Measurements from ENCODE around the gene KLRC2.

KLRC2 gene

DNA sequence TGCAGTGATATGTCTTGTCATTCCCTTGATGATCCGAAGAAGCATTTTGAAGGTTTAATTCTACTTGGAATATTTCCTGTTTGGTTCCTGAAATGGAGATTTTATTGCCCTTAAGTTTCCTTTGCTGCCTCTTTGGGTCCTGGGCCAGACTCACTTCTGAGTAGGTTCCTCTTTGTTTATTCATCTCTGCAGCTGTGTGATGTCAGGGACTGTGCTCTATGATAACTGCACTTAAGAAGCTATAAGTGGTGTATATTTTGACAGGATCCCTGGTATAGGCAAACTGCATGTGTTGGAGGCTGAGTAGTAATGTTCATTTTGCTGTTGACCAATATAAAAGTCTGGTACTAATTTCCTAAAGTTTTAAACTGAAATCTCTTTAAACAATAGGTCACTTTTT lies 26.4 kb downstream of the KLRC2 start, which contains the start of gene KLRC4:
Gene KLRC4 (minus strand): TSS at position 366 of the 400 bp plus-strand sequence. CDS start 182 bp downstream, at position 184.
- Histone ChIP-seq H3K79me1 (ENCODE audit: low read length) (peaks cover 3% of the 10 kb centered on the region), H2BK12ac (ENCODE audit: low read length) (no peak within 1 kb of the TSS), H3K14ac (ENCODE audit: low read length) (no peak within 1 kb of the TSS), H2AFZ (ENCODE audit: insufficient read depth, low read length, poor library complexity) (no peak within 1 kb of the TSS), H2AK5ac (ENCODE audit: low read length) (no peak within 1 kb of the TSS), H3K4ac (ENCODE audit: low read depth, low read length) (no peak within 1 kb of the TSS), H3K9ac (ENCODE audit: low read length) (no peak within 1 kb of the TSS), H3K9me3 (ENCODE audit: insufficient read depth, low read depth, low read length) (no peaks in the 10 kb centered on the region), H3K4me2 (ENCODE audit: low read length) (no peak within 1 kb of the TSS), H3K4me1 (ENCODE audit: control insufficient read depth in 1 of 2, insufficient read depth in 2 of 2, low read length in 2 of 2) (no peaks in the 10 kb centered on the region), H3K4me3 (ENCODE audit: low read depth, low read length) (no peak within 1 kb of the TSS), H3K79me2 (ENCODE audit: control insufficient read depth, insufficient read depth, low read length, poor library complexity) (no peaks in the 10 kb centered on the region), H4K8ac (ENCODE audit: low read depth, low read length) (no peak within 1 kb of the TSS), H3K27me3 (ENCODE audit: insufficient read depth, low read length) (no peaks in the 10 kb centered on the region), H3K36me3 (ENCODE audit: control insufficient read depth in 1 of 2, insufficient read depth in 2 of 2, low read length in 2 of 2) (peaks cover 0 to 3% of the 10 kb centered on the region in 2 experiments), H4K12ac (ENCODE audit: low read depth, low read length) (no peak within 1 kb of the TSS), H4K91ac (ENCODE audit: low read depth, low read length) (no peak within 1 kb of the TSS), H2BK5ac (ENCODE audit: low read depth, low read length, poor library complexity) (no peak within 1 kb of the TSS), H2BK120ac (ENCODE audit: insufficient read depth, low read length, poor library complexity) (no peak within 1 kb of the TSS), H3K18ac (ENCODE audit: low read length) (no peak within 1 kb of the TSS), H3K23ac (ENCODE audit: low read length) (no peak within 1 kb of the TSS), H3K27ac (ENCODE audit: low read depth, low read length) (no peak within 1 kb of the TSS)
- no peak for DNase-seq
- WGBS (ENCODE audit: extremely low coverage, insufficient coverage, insufficient read length) = no CpG with 5 or more reads among the region's 1 CpG

DNA sequence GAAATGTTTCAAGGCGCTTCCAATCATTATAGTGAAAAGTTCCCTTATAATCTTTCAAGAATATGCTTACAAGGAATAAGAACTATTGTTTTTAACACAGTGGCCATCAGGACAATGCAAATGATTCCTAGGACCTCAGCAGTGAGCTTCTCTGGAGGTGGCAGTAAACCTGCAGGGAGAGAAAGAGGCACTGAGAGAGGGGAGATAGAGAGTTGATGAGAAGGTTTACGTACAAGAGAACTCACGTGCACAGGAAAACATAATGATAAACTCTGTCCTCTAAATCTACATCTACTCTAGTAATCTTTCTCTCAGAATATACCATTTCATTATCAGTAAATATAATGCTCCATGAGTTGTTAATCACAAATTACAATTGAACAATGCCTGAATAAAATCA lies 27.0 kb downstream of the KLRC2 start:
- no peak overlapping the region for H2BK120ac ChIP-seq (ENCODE audit: insufficient read depth, low read length, poor library complexity)
- no peak overlapping the region for H3K27ac ChIP-seq (ENCODE audit: low read depth, low read length)
- H3K9ac ChIP-seq (ENCODE audit: low read length) = no peak overlapping the region
- H2BK12ac ChIP-seq (ENCODE audit: low read length) = no peak overlapping the region
- H2BK5ac ChIP-seq (ENCODE audit: low read depth, low read length, poor library complexity) = no peak overlapping the region
- no peak overlapping the region for H3K4ac ChIP-seq (ENCODE audit: low read depth, low read length)
- H3K4me3 ChIP-seq (ENCODE audit: low read depth, low read length) = no peak overlapping the region
- peaks cover 0 to 3% of the 10 kb centered on the region in 2 experiments for H3K36me3 ChIP-seq (ENCODE audit: control insufficient read depth in 1 of 2, insufficient read depth in 2 of 2, low read length in 2 of 2)
- H4K8ac ChIP-seq (ENCODE audit: low read depth, low read length) = no peak overlapping the region
- H3K27me3 ChIP-seq (ENCODE audit: insufficient read depth, low read length) = no peaks in the 10 kb centered on the region
- no peak overlapping the region for H3K14ac ChIP-seq (ENCODE audit: low read length)
- no peaks in the 10 kb centered on the region for H3K79me2 ChIP-seq (ENCODE audit: control insufficient read depth, insufficient read depth, low read length, poor library complexity)
- H3K9me3 ChIP-seq (ENCODE audit: insufficient read depth, low read depth, low read length) = no peaks in the 10 kb centered on the region
- no peak overlapping the region for H2AFZ ChIP-seq (ENCODE audit: insufficient read depth, low read length, poor library complexity)
- no peak overlapping the region for H3K18ac ChIP-seq (ENCODE audit: low read length)
- H3K79me1 ChIP-seq (ENCODE audit: low read length) = peaks cover 3% of the 10 kb centered on the region
- H2AK5ac ChIP-seq (ENCODE audit: low read length) = no peak overlapping the region
- H4K91ac ChIP-seq (ENCODE audit: low read depth, low read length) = no peak overlapping the region
- no peak overlapping the region for H4K12ac ChIP-seq (ENCODE audit: low read depth, low read length)
- no CpG with 5 or more reads among the region's 3 CpGs for WGBS (ENCODE audit: extremely low coverage, insufficient coverage, insufficient read length)
- no peak for DNase-seq
- H3K4me1 ChIP-seq (ENCODE audit: control insufficient read depth in 1 of 2, insufficient read depth in 2 of 2, low read length in 2 of 2) = no peaks in the 10 kb centered on the region
- H3K23ac ChIP-seq (ENCODE audit: low read length) = no peak overlapping the region
- no peak overlapping the region for H3K4me2 ChIP-seq (ENCODE audit: low read length)

DNA sequence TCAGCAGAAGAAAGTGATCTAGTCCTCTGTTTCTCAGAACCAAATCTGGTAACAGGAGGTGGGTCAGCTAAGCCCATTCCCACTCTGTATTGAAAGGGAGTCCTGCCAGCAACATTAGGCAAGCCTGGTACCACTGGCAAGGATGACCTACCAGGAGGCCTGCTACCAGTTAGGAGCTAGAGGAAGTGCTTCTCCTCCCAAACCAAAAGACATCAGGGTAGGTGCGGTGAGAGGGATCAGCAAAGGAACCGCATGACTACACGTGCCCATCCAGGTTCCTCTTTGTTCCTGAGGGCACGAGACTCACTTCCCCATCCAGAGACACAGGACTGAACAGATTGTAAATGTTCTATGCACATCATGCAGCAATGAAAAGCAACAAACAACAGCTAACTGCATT lies 29.1 kb downstream of the KLRC2 start:
- no peak overlapping the region for H4K91ac ChIP-seq (ENCODE audit: low read depth, low read length)
- no peaks in the 10 kb centered on the region for H3K79me2 ChIP-seq (ENCODE audit: control insufficient read depth, insufficient read depth, low read length, poor library complexity)
- no peak overlapping the region for H2BK5ac ChIP-seq (ENCODE audit: low read depth, low read length, poor library complexity)
- no peaks in the 10 kb centered on the region for H3K9me3 ChIP-seq (ENCODE audit: insufficient read depth, low read depth, low read length)
- H3K4ac ChIP-seq (ENCODE audit: low read depth, low read length) = no peak overlapping the region
- no peak overlapping the region for H2BK12ac ChIP-seq (ENCODE audit: low read length)
- H3K9ac ChIP-seq (ENCODE audit: low read length) = no peak overlapping the region
- no peak overlapping the region for H4K12ac ChIP-seq (ENCODE audit: low read depth, low read length)
- H3K4me2 ChIP-seq (ENCODE audit: low read length) = no peak overlapping the region
- no peak overlapping the region for H3K4me3 ChIP-seq (ENCODE audit: low read depth, low read length)
- peaks cover 3% of the 10 kb centered on the region for H3K79me1 ChIP-seq (ENCODE audit: low read length)
- H3K18ac ChIP-seq (ENCODE audit: low read length) = no peak overlapping the region
- DNase-seq = peak in 1 of 2 donors; percentile 12
- H3K23ac ChIP-seq (ENCODE audit: low read length) = no peak overlapping the region
- H2AFZ ChIP-seq (ENCODE audit: insufficient read depth, low read length, poor library complexity) = no peak overlapping the region
- no peak overlapping the region for H2BK120ac ChIP-seq (ENCODE audit: insufficient read depth, low read length, poor library complexity)
- no peak overlapping the region for H3K27ac ChIP-seq (ENCODE audit: low read depth, low read length)
- no peaks in the 10 kb centered on the region for H3K4me1 ChIP-seq (ENCODE audit: control insufficient read depth in 1 of 2, insufficient read depth in 2 of 2, low read length in 2 of 2)
- no peak overlapping the region for H3K14ac ChIP-seq (ENCODE audit: low read length)
- peaks cover 0 to 3% of the 10 kb centered on the region in 2 experiments for H3K36me3 ChIP-seq (ENCODE audit: control insufficient read depth in 1 of 2, insufficient read depth in 2 of 2, low read length in 2 of 2)
- WGBS (ENCODE audit: extremely low coverage, insufficient coverage, insufficient read length) = no CpG with 5 or more reads among the region's 4 CpGs
- H2AK5ac ChIP-seq (ENCODE audit: low read length) = no peak overlapping the region
- no peaks in the 10 kb centered on the region for H3K27me3 ChIP-seq (ENCODE audit: insufficient read depth, low read length)
- no peak overlapping the region for H4K8ac ChIP-seq (ENCODE audit: low read depth, low read length)

DNA sequence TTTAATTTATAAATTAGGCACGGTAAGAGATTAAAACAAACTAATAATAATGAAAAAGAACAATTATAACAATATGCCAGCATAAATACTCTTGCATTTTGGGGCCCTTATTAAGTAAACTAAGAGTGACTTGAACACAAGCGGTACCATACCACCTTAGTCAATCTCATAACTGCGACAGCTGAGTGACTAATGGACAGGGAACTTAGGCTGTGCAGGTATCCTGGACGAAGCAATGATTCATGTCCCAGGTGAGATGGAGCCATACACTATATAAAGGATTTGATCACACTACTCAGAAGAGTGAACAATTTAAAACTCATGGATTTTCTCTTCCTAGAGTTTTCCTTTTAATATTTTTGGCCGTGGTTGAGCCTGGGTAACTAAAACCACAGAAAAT lies 30.5 kb downstream of the KLRC2 start:
- Histone ChIP-seq H4K91ac (ENCODE audit: low read depth, low read length) (no peak overlapping the region), H3K18ac (ENCODE audit: low read length) (no peak overlapping the region), H4K12ac (ENCODE audit: low read depth, low read length) (no peak overlapping the region), H3K9ac (ENCODE audit: low read length) (no peak overlapping the region), H2BK120ac (ENCODE audit: insufficient read depth, low read length, poor library complexity) (no peak overlapping the region), H4K8ac (ENCODE audit: low read depth, low read length) (no peak overlapping the region), H3K4me2 (ENCODE audit: low read length) (no peak overlapping the region), H2BK12ac (ENCODE audit: low read length) (no peak overlapping the region), H3K79me1 (ENCODE audit: low read length) (no peaks in the 10 kb centered on the region), H3K4me3 (ENCODE audit: low read depth, low read length) (no peak overlapping the region), H3K36me3 (ENCODE audit: control insufficient read depth in 1 of 2, insufficient read depth in 2 of 2, low read length in 2 of 2) (peaks cover 0 to 3% of the 10 kb centered on the region in 2 experiments), H3K27ac (ENCODE audit: low read depth, low read length) (no peak overlapping the region), H3K79me2 (ENCODE audit: control insufficient read depth, insufficient read depth, low read length, poor library complexity) (no peaks in the 10 kb centered on the region), H3K9me3 (ENCODE audit: insufficient read depth, low read depth, low read length) (no peaks in the 10 kb centered on the region), H3K27me3 (ENCODE audit: insufficient read depth, low read length) (no peaks in the 10 kb centered on the region), H3K23ac (ENCODE audit: low read length) (no peak overlapping the region), H2BK5ac (ENCODE audit: low read depth, low read length, poor library complexity) (no peak overlapping the region), H2AK5ac (ENCODE audit: low read length) (no peak overlapping the region), H3K14ac (ENCODE audit: low read length) (no peak overlapping the region), H2AFZ (ENCODE audit: insufficient read depth, low read length, poor library complexity) (no peak overlapping the region), H3K4ac (ENCODE audit: low read depth, low read length) (no peak overlapping the region), H3K4me1 (ENCODE audit: control insufficient read depth in 1 of 2, insufficient read depth in 2 of 2, low read length in 2 of 2) (no peaks in the 10 kb centered on the region)
- DNase-seq = peak; percentile 54 to 75
- WGBS (ENCODE audit: extremely low coverage, insufficient coverage, insufficient read length) = no CpG with 5 or more reads among the region's 5 CpGs

All from trophoblast cell (in vitro differentiated cells and primary cell).